ENCODE results near the gene KDM4C. TPM values are rescaled to one million over a fixed set of nuclear protein-coding genes. Genes with fewer than 3 reads are reported as not detected.
A peak's percentile ranks its signal among the peaks of the same experiment; 100 is the strongest.
"Not testable (repeated sequence)": the region's sequence is repeated elsewhere in the genome, so short reads cannot be mapped to it uniquely, and the experiment has no call there.

Gene KDM4C
- total RNA-seq, 1 donor from 2014 or later, result 16.5 TPM

- peaks cover 6% of the 10 kb centered on the region for H3K9me3 Mint-ChIP-seq
Measured at GRCh38 chr9:6946583-6947166, 188.9 kb downstream of the KDM4C start.

DNA sequence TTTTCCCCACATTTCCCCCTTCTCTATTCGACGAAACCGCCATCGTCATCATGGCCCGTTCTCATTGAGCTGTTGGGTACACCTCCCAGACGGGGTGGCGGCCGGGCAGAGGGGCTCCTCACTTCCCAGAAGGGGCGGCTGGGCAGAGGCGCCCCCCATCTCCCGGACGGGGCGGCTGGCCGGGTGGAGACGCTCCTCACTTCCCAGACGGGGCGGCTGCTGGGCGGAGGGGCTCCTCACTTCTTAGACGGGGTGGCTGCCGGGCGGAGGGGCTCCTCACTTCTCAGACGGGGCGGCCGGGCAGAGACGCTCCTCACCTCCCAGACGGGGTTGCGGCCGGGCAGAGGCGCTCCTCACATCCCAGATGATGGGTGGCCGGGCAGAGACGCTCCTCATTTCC is 191.1 kb downstream of the KDM4C start:
- H3K9me3 Mint-ChIP-seq; DNase-seq (ENCODE audit: extremely low spot score, unreplicated experiment); H3K4me1 Mint-ChIP-seq (ENCODE audit: unreplicated experiment); H3K27me3 Mint-ChIP-seq; H3K27ac Mint-ChIP-seq; H3K4me3 Mint-ChIP-seq; H3K36me3 Mint-ChIP-seq: not testable (repeated sequence)

More at GRCh38 chr9:6946583-6947166, 188.9 kb downstream of the KDM4C start:
- no peaks in the 10 kb centered on the region for H3K27me3 Mint-ChIP-seq
- no peak overlapping the region for H3K4me3 Mint-ChIP-seq
- no peak overlapping the region for H3K27ac Mint-ChIP-seq
- H3K4me1 Mint-ChIP-seq (ENCODE audit: unreplicated experiment), result peaks cover 6% of the 10 kb centered on the region
- DNase-seq (ENCODE audit: extremely low spot score, unreplicated experiment), result no peak
- peaks cover 4% of the 10 kb centered on the region for H3K36me3 Mint-ChIP-seq
- TF ChIP-seq, protein P1, sequence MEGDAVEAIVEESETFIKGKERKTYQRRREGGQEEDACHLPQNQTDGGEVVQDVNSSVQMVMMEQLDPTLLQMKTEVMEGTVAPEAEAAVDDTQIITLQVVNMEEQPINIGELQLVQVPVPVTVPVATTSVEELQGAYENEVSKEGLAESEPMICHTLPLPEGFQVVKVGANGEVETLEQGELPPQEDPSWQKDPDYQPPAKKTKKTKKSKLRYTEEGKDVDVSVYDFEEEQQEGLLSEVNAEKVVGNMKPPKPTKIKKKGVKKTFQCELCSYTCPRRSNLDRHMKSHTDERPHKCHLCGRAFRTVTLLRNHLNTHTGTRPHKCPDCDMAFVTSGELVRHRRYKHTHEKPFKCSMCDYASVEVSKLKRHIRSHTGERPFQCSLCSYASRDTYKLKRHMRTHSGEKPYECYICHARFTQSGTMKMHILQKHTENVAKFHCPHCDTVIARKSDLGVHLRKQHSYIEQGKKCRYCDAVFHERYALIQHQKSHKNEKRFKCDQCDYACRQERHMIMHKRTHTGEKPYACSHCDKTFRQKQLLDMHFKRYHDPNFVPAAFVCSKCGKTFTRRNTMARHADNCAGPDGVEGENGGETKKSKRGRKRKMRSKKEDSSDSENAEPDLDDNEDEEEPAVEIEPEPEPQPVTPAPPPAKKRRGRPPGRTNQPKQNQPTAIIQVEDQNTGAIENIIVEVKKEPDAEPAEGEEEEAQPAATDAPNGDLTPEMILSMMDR (conservative IDR thresholded peaks at IDR 0.05), result no peak

GRCh38 chr9:6955251-6955921 is 197.6 kb downstream of the KDM4C start:
- Mint-ChIP-seq H3K4me1 (ENCODE audit: unreplicated experiment) (peaks cover 27% of the 10 kb centered on the region), H3K27ac (peak overlapping the region; percentile 71), H3K36me3 (peaks cover under 1% of the 10 kb centered on the region), H3K27me3 (no peaks in the 10 kb centered on the region), H3K4me3 (peak overlapping the region; percentile 35), H3K9me3 (peaks cover 3% of the 10 kb centered on the region)
- no peak for DNase-seq (ENCODE audit: extremely low spot score, unreplicated experiment)
- TF ChIP-seq, protein P1 (conservative IDR thresholded peaks at IDR 0.05), result no peak

GRCh38 chr9:6956879-6957278 is 199.1 kb downstream of the KDM4C start:
- Mint-ChIP-seq H3K27me3 (no peaks in the 10 kb centered on the region), H3K4me1 (ENCODE audit: unreplicated experiment) (peaks cover 30% of the 10 kb centered on the region), H3K4me3 (no peak overlapping the region), H3K27ac (no peak overlapping the region), H3K9me3 (no peaks in the 10 kb centered on the region), H3K36me3 (no peaks in the 10 kb centered on the region)
- TF ChIP-seq, protein P1 (conservative IDR thresholded peaks at IDR 0.05), result no peak
- DNase-seq (ENCODE audit: extremely low spot score, unreplicated experiment), result no peak

GRCh38 chr9:6959270-6960000 is 201.7 kb downstream of the KDM4C start:
- Mint-ChIP-seq H3K36me3 (peaks cover 3% of the 10 kb centered on the region), H3K27ac (peak overlapping the region; percentile 19), H3K27me3 (no peaks in the 10 kb centered on the region), H3K4me1 (ENCODE audit: unreplicated experiment) (peaks cover 28% of the 10 kb centered on the region), H3K4me3 (no peak overlapping the region), H3K9me3 (no peaks in the 10 kb centered on the region)
- no peak for DNase-seq (ENCODE audit: extremely low spot score, unreplicated experiment)
- TF ChIP-seq, protein P1 (conservative IDR thresholded peaks at IDR 0.05), result no peak

- TF ChIP-seq, protein P1 (conservative IDR thresholded peaks at IDR 0.05), result no peak
- H3K27ac Mint-ChIP-seq, result no peak overlapping the region
- peaks cover 18% of the 10 kb centered on the region for H3K4me1 Mint-ChIP-seq (ENCODE audit: unreplicated experiment)
- H3K27me3 Mint-ChIP-seq, result no peaks in the 10 kb centered on the region
- DNase-seq (ENCODE audit: extremely low spot score, unreplicated experiment), result no peak
- H3K4me3 Mint-ChIP-seq, result no peak overlapping the region
- H3K9me3 Mint-ChIP-seq, result no peaks in the 10 kb centered on the region
- peaks cover 3% of the 10 kb centered on the region for H3K36me3 Mint-ChIP-seq
Measured at GRCh38 chr9:6960777-6961176, 203.0 kb downstream of the KDM4C start.
